Subcutaneous adipose tissue (tissue), 4 donors: ENCODE data around the gene NUP153. TPM values are rescaled to one million over a fixed set of nuclear protein-coding genes. Genes with fewer than 3 reads are reported as not detected.

Experiments
- CTCF ChIP-seq: fragments of 450-650 bp; IDR thresholded peaks from one replicate; pipeline ENCODE4 v1.5.1; 2016; ENCODE audit warnings: low read depth, mild to moderate bottlenecking, control low read depth, antibody characterized with exemption, moderate library complexity
- total RNA-seq, 4 donors: library from RNA; depleted of rRNA; stranded (reverse); fragments of >200 nt; gene quantifications; one replicate each; pipeline ENCODE4 v1.1.0, GENCODE V29; 2016

The NUP153 gene
- total RNA-seq, 4 donors from 2014 or later, result 30.3 to 48.3 (median 32.0) TPM

- no peak for TF ChIP-seq CTCF
Measured at GRCh38 chr6:17596085-17596484, 110.6 kb downstream of the NUP153 start.

GRCh38 chr6:17593246-17593645 is 113.5 kb downstream of the NUP153 start:
- no peak for TF ChIP-seq CTCF

GRCh38 chr6:17591287-17591686 is 115.4 kb downstream of the NUP153 start:
- TF ChIP-seq CTCF, result no peak

GRCh38 chr6:17589406-17590096 is 117.2 kb downstream of the NUP153 start:
- no peak for TF ChIP-seq CTCF

- no peak for TF ChIP-seq CTCF
Measured at GRCh38 chr6:17588011-17588410, 118.7 kb downstream of the NUP153 start.

GRCh38 chr6:17585766-17586490 is 120.8 kb downstream of the NUP153 start:
- TF ChIP-seq CTCF, result no peak

- TF ChIP-seq CTCF, result no peak
Measured at GRCh38 chr6:17584241-17584803, 122.4 kb downstream of the NUP153 start.
